SK-N-MC (cell line): ENCODE data around the gene ZNF474.

Experiments used
- EZH2 ChIP-seq: fragments of 200-600 bp; sonication (generic); IDR thresholded peaks from one replicate; pipeline ENCODE4 v1.6.1; 2017; ENCODE audit warnings: antibody characterized with exemption
- POLR2AphosphoS5 ChIP-seq: IDR thresholded peaks from 2 replicates; pipeline ENCODE4 v1.6.1; 2012; ENCODE audit warnings: mild to moderate bottlenecking, low read depth, low read length, borderline replicate concordance

GRCh38 chr5:122153774-122154173 lies 24.4 kb downstream of the ZNF474 start:
- TF ChIP-seq POLR2AphosphoS5 (no peak), EZH2 (no peak)
